IMR-90 (cell line): Measurements from ENCODE around the gene CCDC60. TPM values are rescaled to one million over a fixed set of nuclear protein-coding genes. Genes with fewer than 3 reads are reported as not detected.

Experiments
- ATAC-seq: fragments of 200-7000 bp; cut with Tn5 transposase; 2 replicates; pipeline ENCODE4 v1.9.1; 2020; ENCODE audit warnings: low read depth, mild to moderate bottlenecking, moderate library complexity
- BruUV-seq: library from RNA; stranded (reverse); fragments of 400-500 nt; replicated peaks from 2 replicates; lab custom pipeline; 2021; lab: Mats Ljungman, UMichigan
- CTCF ChIA-PET: fragments of 300-600 bp; formaldehyde crosslinking; extraction: SDS; loops from one replicate; lab custom pipeline; 2021; ENCODE audit warnings: antibody characterized with exemption; lab: Yijun Ruan, JAX
- POLR2A ChIA-PET: fragments of 300-600 bp; sonication (Branson Sonifier 250); formaldehyde crosslinking; loops from one replicate; lab custom pipeline; 2022; ENCODE audit warnings: antibody characterized with exemption; ENCODE audit not compliant: unreplicated experiment; lab: Charles Lee
- DNase-seq: peaks from one replicate; pipeline ENCODE4 v3.0.0; 2013
- H2AFZ ChIP-seq: replicated peaks from 2 replicates; pipeline ENCODE3; 2013; ENCODE audit warnings: low read length, mild to moderate bottlenecking; ENCODE audit not compliant: poor library complexity
- H2AK5ac ChIP-seq: 2 replicates; pipeline ENCODE4 v1.6.1; 2013; ENCODE audit warnings: low read depth, low read length, inconsistent platforms
- H2AK9ac ChIP-seq: replicated peaks from 2 replicates; pipeline ENCODE3; 2013; ENCODE audit warnings: mild to moderate bottlenecking, low read depth, low read length, moderate library complexity; ENCODE audit not compliant: poor library complexity
- H2BK120ac ChIP-seq: 2 replicates; pipeline ENCODE4 v1.6.1; 2013; ENCODE audit warnings: low read depth, low read length, inconsistent platforms
- H2BK15ac ChIP-seq: 3 replicates; pipeline ENCODE4 v1.6.1; 2013; ENCODE audit warnings: low read depth, low read length, inconsistent platforms
- H2BK20ac ChIP-seq: 2 replicates; pipeline ENCODE4 v1.6.1; 2013; ENCODE audit warnings: low read depth, mild to moderate bottlenecking, inconsistent platforms, low read length, moderate library complexity
- H2BK5ac ChIP-seq: 2 replicates; pipeline ENCODE4 v1.6.1; 2013; ENCODE audit warnings: mild to moderate bottlenecking, low read depth, low read length, inconsistent platforms; ENCODE audit not compliant: poor library complexity, severe bottlenecking
- H3K14ac ChIP-seq: replicated peaks from 2 replicates; pipeline ENCODE4 v1.6.1; 2013; ENCODE audit warnings: low read depth, low read length, inconsistent platforms
- H3K18ac ChIP-seq: 2 replicates; pipeline ENCODE4 v1.6.1; 2013; ENCODE audit warnings: low read depth, low read length, control low read depth
- H3K23ac ChIP-seq: 2 replicates; pipeline ENCODE4 v1.6.1; 2013; ENCODE audit warnings: low read depth, low read length, inconsistent platforms
- H3K27ac ChIP-seq: 2 replicates; pipeline ENCODE4 v1.5.1; 2013; ENCODE audit warnings: mild to moderate bottlenecking, control low read depth, low read length; ENCODE audit not compliant: insufficient read depth
- H3K27me3 ChIP-seq: 2 replicates; pipeline ENCODE4 v1.6.1; 2013; ENCODE audit warnings: low read length; ENCODE audit not compliant: control insufficient read depth, insufficient read depth
- H3K36me3 ChIP-seq: 2 replicates; pipeline ENCODE4 v1.6.1; 2013; ENCODE audit warnings: low read length, mixed read lengths; ENCODE audit not compliant: control insufficient read depth, insufficient read depth
- H3K4ac ChIP-seq: 2 replicates; pipeline ENCODE4 v1.6.1; 2013; ENCODE audit warnings: low read depth, low read length, inconsistent platforms
- H3K4me1 ChIP-seq: 2 replicates; pipeline ENCODE4 v1.6.1; 2013; ENCODE audit warnings: low read length, mixed read lengths; ENCODE audit not compliant: control insufficient read depth, insufficient read depth
- H3K4me2 ChIP-seq: 2 replicates; pipeline ENCODE4 v1.6.1; 2013; ENCODE audit warnings: low read depth, mild to moderate bottlenecking, control low read depth, low read length, moderate library complexity
- H3K4me3 ChIP-seq: 2 replicates; pipeline ENCODE4 v1.5.1; 2013; ENCODE audit warnings: low read depth, mild to moderate bottlenecking, control low read depth, low read length, moderate library complexity; ENCODE audit not compliant: insufficient read depth
- H3K56ac ChIP-seq: 2 replicates; pipeline ENCODE4 v1.6.1; 2013; ENCODE audit warnings: low read length, inconsistent platforms; ENCODE audit not compliant: insufficient read depth; ENCODE audit errors: extremely low read depth
- H3K79me1 ChIP-seq, 2 experiments: 2 replicates each; pipeline ENCODE4 v1.6.1; 2013; ENCODE audit warnings: low read length in 2 of 2, inconsistent platforms in 1 of 2, low read depth in 1 of 2
- H3K9ac ChIP-seq: 2 replicates; pipeline ENCODE4 v1.6.1; 2013; ENCODE audit warnings: low read depth, low read length, control low read depth
- H3K9me1 ChIP-seq: 2 replicates; pipeline ENCODE4 v1.6.1; 2013; ENCODE audit warnings: low read length, inconsistent platforms; ENCODE audit not compliant: insufficient read depth
- H3K9me3 ChIP-seq: 2 replicates; pipeline ENCODE4 v1.6.1; 2013; ENCODE audit warnings: low read length; ENCODE audit not compliant: control insufficient read depth, insufficient read depth
- H4K20me1 ChIP-seq: 2 replicates; pipeline ENCODE4 v1.6.1; 2013; ENCODE audit warnings: low read length, inconsistent platforms; ENCODE audit not compliant: insufficient read depth
- H4K5ac ChIP-seq: 2 replicates; pipeline ENCODE4 v1.6.1; 2013; ENCODE audit warnings: mild to moderate bottlenecking, low read depth, low read length, control low read depth
- H4K8ac ChIP-seq, 2 experiments: 2 replicates each; pipeline ENCODE4 v1.6.1; 2013; ENCODE audit warnings: low read depth in 2 of 2, low read length in 2 of 2, control low read depth in 1 of 2, inconsistent platforms in 1 of 2
- H4K91ac ChIP-seq: 2 replicates; pipeline ENCODE4 v1.6.1; 2013; ENCODE audit warnings: low read depth, low read length, inconsistent platforms; ENCODE audit not compliant: insufficient read depth
- BHLHE40 ChIP-seq: fragments of 150-350 bp; IDR thresholded peaks from 2 replicates; pipeline ENCODE4 v1.6.1; 2016; ENCODE audit warnings: mild to moderate bottlenecking, low read depth, low read length
- CEBPB ChIP-seq: IDR thresholded peaks from 2 replicates; pipeline ENCODE4 v1.6.1; 2012; ENCODE audit warnings: low read depth, low read length, improper control_type of control experiment
- FOS ChIP-seq: fragments of 150-350 bp; IDR thresholded peaks from 2 replicates; pipeline ENCODE4 v1.6.1; 2016; ENCODE audit warnings: low read depth, low read length
- MAFK ChIP-seq: IDR thresholded peaks from 2 replicates; pipeline ENCODE4 v1.6.1; 2012; ENCODE audit warnings: low read depth, low read length, improper control_type of control experiment
- MAZ ChIP-seq: IDR thresholded peaks from 2 replicates; pipeline ENCODE4 v1.6.1; 2012; ENCODE audit warnings: low read depth, mild to moderate bottlenecking, low read length, improper control_type of control experiment, moderate library complexity, borderline replicate concordance
- NFE2L2 ChIP-seq: fragments of 150-350 bp; IDR thresholded peaks from 2 replicates; pipeline ENCODE4 v1.6.1; 2016; ENCODE audit warnings: low read depth, mild to moderate bottlenecking, low read length
- POLR2A ChIP-seq: IDR thresholded peaks from 2 replicates; pipeline ENCODE4 v1.6.1; 2012; ENCODE audit warnings: mild to moderate bottlenecking, low read depth, low read length
- RAD21 ChIP-seq: IDR thresholded peaks from 2 replicates; pipeline ENCODE4 v1.6.1; 2012; ENCODE audit warnings: low read length, improper control_type of control experiment
- RCOR1 ChIP-seq: IDR thresholded peaks from 2 replicates; pipeline ENCODE4 v1.6.1; 2012; ENCODE audit warnings: mild to moderate bottlenecking, low read length, improper control_type of control experiment; ENCODE audit not compliant: insufficient replicate concordance
- RFX5 ChIP-seq: IDR thresholded peaks from 2 replicates; pipeline ENCODE4 v1.8.0; 2012; ENCODE audit warnings: low read depth, mild to moderate bottlenecking, low read length, moderate library complexity
- WGBS, 2 experiments: methylation state at CpG; one replicate each; pipeline versions ENCODE4 v1.1.5 to v1.1.7; 2013; ENCODE audit warnings: missing lambda C conversion rate in 2 of 2; ENCODE audit not compliant: insufficient read length in 1 of 2; ENCODE audit errors: extremely low coverage in 2 of 2; 5-methylcytosine and 5-hydroxymethylcytosine counted together
- dilution Hi-C: fragments of 300-500 bp; cut with HindIII; formaldehyde crosslinking; loops from one replicate; pipeline ENCODE4 v1.14.3; 2018; ENCODE audit warnings: low sequenced_read_pairs; ENCODE audit not compliant: unreplicated experiment
- in situ Hi-C: fragments of 300-500 bp; cut with MboI; formaldehyde crosslinking; loops from 3 replicates; pipeline ENCODE4 v1.14.3; 2019; ENCODE audit warnings: low sequenced_read_pairs, inconsistent platforms, mixed read lengths
- intact Hi-C: fragments of 100-400 bp; cut with micrococcal nuclease; formaldehyde crosslinking; loops from 2 replicates; pipeline ENCODE4 v1.10.0; 2022
- polyA plus RNA-seq, 3 experiments: library from polyadenylated mRNA; depleted of rRNA; stranded (reverse); fragments of >200 nt; gene quantifications; 2 replicates each; pipeline ENCODE4 v1.2.3, GENCODE V29; 2012; ENCODE audit warnings: low replicate concordance in 1 of 3
- total RNA-seq: library from RNA; depleted of rRNA; stranded (reverse); fragments of >200 nt; gene quantifications from 2 replicates; pipeline ENCODE4 v1.2.3, GENCODE V29; 2012
- TF ChIP-seq, protein P1 (sequence below): fragments of 150-350 bp; IDR thresholded peaks from 2 replicates; pipeline ENCODE4 v1.6.1; 2017; ENCODE audit warnings: mild to moderate bottlenecking, antibody characterized with exemption, low read length, low read depth
- TF ChIP-seq, protein P2 (sequence below): conservative IDR thresholded peaks from 2 replicates; pipeline ENCODE4 v1.5.1; 2012; ENCODE audit warnings: mild to moderate bottlenecking, low read depth, low read length, improper control_type of control experiment

Gene CCDC60
- total and polyA plus RNA-seq, 2 of the 4 experiments (the other 2 are of a cell fraction): not detected

DNA sequence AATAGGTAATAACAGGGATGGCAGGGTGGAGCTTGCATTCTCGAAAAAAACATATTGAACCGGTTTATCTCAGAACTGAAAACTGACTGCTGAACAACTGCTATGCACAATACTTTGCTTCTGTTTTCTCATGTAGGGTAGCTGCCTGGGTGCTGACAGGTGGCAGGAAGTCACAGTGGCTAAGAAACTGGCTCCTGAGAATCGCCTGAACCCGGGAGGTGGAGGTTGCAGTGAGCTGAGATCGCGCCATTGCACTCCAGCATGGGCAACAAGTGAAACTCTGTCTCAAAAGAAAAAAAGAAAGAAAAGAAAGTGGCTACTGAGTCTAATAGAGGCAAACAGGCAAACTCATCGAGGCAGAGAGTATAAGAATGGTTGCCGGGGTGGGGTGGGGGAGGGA is 113.1 kb downstream of the CCDC60 start:
- H2BK5ac ChIP-seq: no peak overlapping the region
- H3K79me1 ChIP-seq: no peaks in the 10 kb centered on the region
- dilution Hi-C loops (no loop called here), in situ Hi-C loops (no loop called here), intact Hi-C loops (no loop called here)
- H3K9ac ChIP-seq: no peak overlapping the region
- no peak overlapping the region for H3K4ac ChIP-seq
- H2AK9ac ChIP-seq: no peak overlapping the region
- WGBS, 2 experiments: 43% methylated on average over 2 of the region's 8 CpGs; no CpG with 5 or more reads in 1 of the 2 experiments
- H2BK20ac ChIP-seq: no peak overlapping the region
- no peaks in the 10 kb centered on the region for H3K36me3 ChIP-seq
- H2BK120ac ChIP-seq: no peak overlapping the region
- ATAC-seq (no peak), DNase-seq (no peak)
- H4K5ac ChIP-seq: no peak overlapping the region
- H2BK15ac ChIP-seq: no peak overlapping the region
- H2AFZ ChIP-seq: no peak overlapping the region
- no peak overlapping the region for H3K23ac ChIP-seq
- no TSS peak for BruUV-seq
- no peak overlapping the region for H4K91ac ChIP-seq
- no peak overlapping the region for H3K18ac ChIP-seq
- no peaks in the 10 kb centered on the region for H3K27me3 ChIP-seq
- H3K14ac ChIP-seq: no peak overlapping the region
- H3K9me3 ChIP-seq: peaks cover 6% of the 10 kb centered on the region
- H3K4me3 ChIP-seq: no peak overlapping the region
- ChIA-PET POLR2A (no interaction called here), CTCF (no interaction called here)
- H2AK5ac ChIP-seq: no peak overlapping the region
- no peak overlapping the region for H3K4me2 ChIP-seq
- no peak overlapping the region for H3K56ac ChIP-seq
- no peaks in the 10 kb centered on the region for H4K20me1 ChIP-seq
- no peak overlapping the region for H3K27ac ChIP-seq
- H4K8ac ChIP-seq: no peak overlapping the region
- no peaks in the 10 kb centered on the region for H3K4me1 ChIP-seq
- TF ChIP-seq MAFK: no peak
- no peak for TF ChIP-seq RFX5
- TF ChIP-seq BHLHE40: no peak
- no peak for TF ChIP-seq RCOR1
- no peak for TF ChIP-seq MAZ
- TF ChIP-seq NFE2L2: no peak
- TF ChIP-seq CEBPB: no peak
- TF ChIP-seq, protein P1, sequence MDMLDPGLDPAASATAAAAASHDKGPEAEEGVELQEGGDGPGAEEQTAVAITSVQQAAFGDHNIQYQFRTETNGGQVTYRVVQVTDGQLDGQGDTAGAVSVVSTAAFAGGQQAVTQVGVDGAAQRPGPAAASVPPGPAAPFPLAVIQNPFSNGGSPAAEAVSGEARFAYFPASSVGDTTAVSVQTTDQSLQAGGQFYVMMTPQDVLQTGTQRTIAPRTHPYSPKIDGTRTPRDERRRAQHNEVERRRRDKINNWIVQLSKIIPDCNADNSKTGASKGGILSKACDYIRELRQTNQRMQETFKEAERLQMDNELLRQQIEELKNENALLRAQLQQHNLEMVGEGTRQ: no peak
- TF ChIP-seq, protein P2, sequence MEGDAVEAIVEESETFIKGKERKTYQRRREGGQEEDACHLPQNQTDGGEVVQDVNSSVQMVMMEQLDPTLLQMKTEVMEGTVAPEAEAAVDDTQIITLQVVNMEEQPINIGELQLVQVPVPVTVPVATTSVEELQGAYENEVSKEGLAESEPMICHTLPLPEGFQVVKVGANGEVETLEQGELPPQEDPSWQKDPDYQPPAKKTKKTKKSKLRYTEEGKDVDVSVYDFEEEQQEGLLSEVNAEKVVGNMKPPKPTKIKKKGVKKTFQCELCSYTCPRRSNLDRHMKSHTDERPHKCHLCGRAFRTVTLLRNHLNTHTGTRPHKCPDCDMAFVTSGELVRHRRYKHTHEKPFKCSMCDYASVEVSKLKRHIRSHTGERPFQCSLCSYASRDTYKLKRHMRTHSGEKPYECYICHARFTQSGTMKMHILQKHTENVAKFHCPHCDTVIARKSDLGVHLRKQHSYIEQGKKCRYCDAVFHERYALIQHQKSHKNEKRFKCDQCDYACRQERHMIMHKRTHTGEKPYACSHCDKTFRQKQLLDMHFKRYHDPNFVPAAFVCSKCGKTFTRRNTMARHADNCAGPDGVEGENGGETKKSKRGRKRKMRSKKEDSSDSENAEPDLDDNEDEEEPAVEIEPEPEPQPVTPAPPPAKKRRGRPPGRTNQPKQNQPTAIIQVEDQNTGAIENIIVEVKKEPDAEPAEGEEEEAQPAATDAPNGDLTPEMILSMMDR: no peak
- TF ChIP-seq RAD21: no peak
- TF ChIP-seq FOS: no peak
- TF ChIP-seq POLR2A: no peak
- no peaks in the 10 kb centered on the region for H3K9me1 ChIP-seq
